Cardiac muscle cell (in vitro differentiated cells and primary cell): ENCODE results near the gene GLUL. TPM values are rescaled to one million over a fixed set of nuclear protein-coding genes. Genes with fewer than 3 reads are reported as not detected.
A peak's percentile ranks its signal among the peaks of the same experiment; 100 is the strongest.

Source experiments
- DNase-seq, 2 donors: peaks; one replicate each; pipeline versions ENCODE4 v3.0.0 to v3.0.0-alpha.2; 2010 to 2017; ENCODE audit warnings: low read depth in 1 of 2, low spot score in 1 of 2
- H3K27ac ChIP-seq: fragments of 200-600 bp; sonication (generic); 2 replicates; pipeline ENCODE4 v1.5.1; 2016
- H3K27me3 ChIP-seq: fragments of 200-600 bp; sonication (generic); 2 replicates; pipeline ENCODE4 v1.6.0; 2016; ENCODE audit warnings: control low read depth
- H3K36me3 ChIP-seq: fragments of 200-600 bp; sonication (generic); 2 replicates; pipeline ENCODE4 v1.5.1; 2016; ENCODE audit warnings: control low read depth
- H3K4me1 ChIP-seq: fragments of 200-600 bp; sonication (generic); 2 replicates; pipeline ENCODE4 v1.8.1; 2017; ENCODE audit warnings: low read depth, mild to moderate bottlenecking, mixed run types
- H3K4me3 ChIP-seq: fragments of 200-600 bp; sonication (generic); 2 replicates; pipeline ENCODE4 v1.5.1; 2016; ENCODE audit warnings: mild to moderate bottlenecking
- H3K9me3 ChIP-seq: fragments of 200-600 bp; sonication (generic); 2 replicates; pipeline ENCODE4 v1.5.1; 2017; ENCODE audit warnings: low read depth, mild to moderate bottlenecking, control low read depth
- CTCF ChIP-seq: IDR thresholded peaks from 2 replicates; pipeline ENCODE4 v1.5.1; 2012; ENCODE audit warnings: low read depth, mild to moderate bottlenecking, low read length
- polyA plus RNA-seq: library from polyadenylated mRNA; unstranded; fragments of >200 nt; fragmentation: Nextera tagmentation; extraction: Ambion mirVana; gene quantifications from 2 replicates; pipeline ENCODE4 v1.2.1, GENCODE V29; 2016
- total RNA-seq: library from RNA; depleted of rRNA; stranded (reverse); fragments of >200 nt; gene quantifications from 2 replicates; pipeline ENCODE4 v1.2.3, GENCODE V29; 2016

The GLUL gene
- total and polyA plus RNA-seq, 2 experiments from 2014 or later = 132 to 166 TPM

- DNase-seq = peak in 1 of 2 donors; percentile 17
- Histone ChIP-seq H3K27ac (no peak overlapping the region), H3K4me1 (no peaks in the 10 kb centered on the region), H3K9me3 (no peaks in the 10 kb centered on the region), H3K36me3 (no peaks in the 10 kb centered on the region), H3K27me3 (no peaks in the 10 kb centered on the region), H3K4me3 (no peak overlapping the region)
- TF ChIP-seq CTCF = no peak
These were observed 19.2 kb upstream of the GLUL start for GRCh38 chr1:182410620-182411273.

GRCh38 chr1:182410138-182410537, 18.5 kb upstream of the GLUL start:
- TF ChIP-seq CTCF = no peak
- H3K9me3 ChIP-seq = no peaks in the 10 kb centered on the region
- H3K36me3 ChIP-seq = no peaks in the 10 kb centered on the region
- H3K4me3 ChIP-seq = no peak overlapping the region
- no peaks in the 10 kb centered on the region for H3K27me3 ChIP-seq
- DNase-seq = no peak
- no peaks in the 10 kb centered on the region for H3K4me1 ChIP-seq
- no peak overlapping the region for H3K27ac ChIP-seq

GRCh38 chr1:182408435-182409075, 17.0 kb upstream of the GLUL start:
- Histone ChIP-seq H3K27ac (no peak overlapping the region), H3K9me3 (no peaks in the 10 kb centered on the region), H3K27me3 (no peaks in the 10 kb centered on the region), H3K4me1 (no peaks in the 10 kb centered on the region), H3K4me3 (no peak overlapping the region), H3K36me3 (no peaks in the 10 kb centered on the region)
- DNase-seq = no peak
- no peak for TF ChIP-seq CTCF

GRCh38 chr1:182407724-182408123, 16.1 kb upstream of the GLUL start:
- no peaks in the 10 kb centered on the region for H3K4me1 ChIP-seq
- no peaks in the 10 kb centered on the region for H3K36me3 ChIP-seq
- DNase-seq = no peak
- TF ChIP-seq CTCF = no peak
- H3K4me3 ChIP-seq = no peak overlapping the region
- no peaks in the 10 kb centered on the region for H3K27me3 ChIP-seq
- no peak overlapping the region for H3K27ac ChIP-seq
- H3K9me3 ChIP-seq = no peaks in the 10 kb centered on the region

GRCh38 chr1:182406012-182406411, 14.4 kb upstream of the GLUL start:
- Histone ChIP-seq H3K36me3 (no peaks in the 10 kb centered on the region), H3K27ac (no peak overlapping the region), H3K9me3 (no peaks in the 10 kb centered on the region), H3K4me3 (no peak overlapping the region), H3K4me1 (no peaks in the 10 kb centered on the region), H3K27me3 (no peaks in the 10 kb centered on the region)
- TF ChIP-seq CTCF = no peak
- no peak for DNase-seq
